Measurements from ENCODE around the gene FES.

- no peak for TF ChIP-seq CTCF (IDR thresholded peaks at IDR 0.05)
- TF ChIP-seq MAX (IDR thresholded peaks at IDR 0.05), result no peak
- no peak for TF ChIP-seq ESRRA (IDR thresholded peaks at IDR 0.05; ENCODE audit: borderline replicate concordance, low read length)
Observed at GRCh38 chr15:90864507-90864906, 19.8 kb upstream of the FES start.
